Stimulated activated CD8-positive, alpha-beta memory T cell treated with anti-CD3 and anti-CD28 coated beads, Interleukin-12 subunit alpha, Interleukin-12 subunit beta, amount 100 ng/mL, for 4 hours (primary cell): ENCODE results near the gene FANCL.
"Not testable (repeated sequence)": the region's sequence is repeated elsewhere in the genome, so short reads cannot be mapped to it uniquely, and the experiment has no call there.

Source experiments
- DNase-seq: peaks from one replicate; pipeline ENCODE4 v3.0.0-alpha.2; 2020; ENCODE audit warnings: low read depth

FANCL gene

DNA sequence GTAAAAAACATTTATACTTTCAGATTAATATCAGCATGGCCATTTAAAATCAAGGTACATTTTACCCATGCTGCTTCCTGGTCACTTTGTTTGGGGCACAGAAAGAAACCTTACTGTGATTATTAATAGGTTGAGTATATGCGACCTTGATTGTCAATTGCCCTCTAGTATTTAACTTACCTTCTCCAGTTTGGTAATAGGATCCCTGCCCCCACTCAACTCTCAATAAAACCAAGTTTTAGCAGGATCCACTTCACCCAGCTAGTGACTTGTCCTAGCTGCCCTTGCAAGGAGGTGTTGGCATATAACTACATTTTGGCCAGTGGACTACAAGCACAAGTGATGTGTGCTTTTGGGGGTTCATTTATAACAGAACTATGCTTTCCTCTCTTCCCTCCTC, 34.3 kb downstream of the FANCL start:
- no peak for DNase-seq

DNA sequence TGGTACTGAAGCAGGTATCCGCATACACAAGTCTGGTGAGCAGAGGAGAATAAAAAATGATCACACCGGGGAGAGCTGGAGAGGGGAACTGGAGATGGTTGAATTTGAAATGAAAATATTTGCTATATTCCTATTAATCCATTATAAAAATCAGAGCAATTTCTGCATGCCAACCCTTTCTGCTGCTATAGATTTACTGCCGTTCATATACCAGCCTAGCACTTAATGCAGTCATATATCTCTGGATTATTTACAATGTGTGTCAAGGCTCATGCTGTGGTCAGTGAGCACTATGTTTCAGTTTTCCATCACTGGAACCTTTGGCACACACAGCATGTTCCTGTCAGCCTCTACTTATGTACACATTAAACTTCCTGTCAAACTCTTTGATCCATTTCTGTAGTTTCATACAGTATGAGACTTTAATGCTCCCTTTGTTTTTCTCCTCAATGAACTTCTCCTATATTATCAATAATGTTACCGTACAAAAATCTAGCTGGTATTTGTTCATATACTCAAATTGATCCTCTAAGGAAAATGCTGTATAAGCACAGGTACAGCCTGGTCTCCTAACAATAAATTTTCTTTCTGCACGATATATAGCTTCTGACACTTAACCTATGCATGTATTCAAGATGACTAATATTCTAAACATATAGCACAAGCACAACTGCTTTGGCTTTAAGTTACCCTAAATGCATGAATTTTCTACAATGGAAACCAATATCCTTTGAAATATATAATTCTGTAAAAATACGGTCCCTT, 36.7 kb downstream of the FANCL start:
- DNase-seq = no peak

- no peak for DNase-seq
These were observed 38.1 kb downstream of the FANCL start for GRCh38 chr2:58203018-58203417.

- no peak for DNase-seq
These were observed 38.7 kb downstream of the FANCL start for GRCh38 chr2:58202404-58202803.

DNA sequence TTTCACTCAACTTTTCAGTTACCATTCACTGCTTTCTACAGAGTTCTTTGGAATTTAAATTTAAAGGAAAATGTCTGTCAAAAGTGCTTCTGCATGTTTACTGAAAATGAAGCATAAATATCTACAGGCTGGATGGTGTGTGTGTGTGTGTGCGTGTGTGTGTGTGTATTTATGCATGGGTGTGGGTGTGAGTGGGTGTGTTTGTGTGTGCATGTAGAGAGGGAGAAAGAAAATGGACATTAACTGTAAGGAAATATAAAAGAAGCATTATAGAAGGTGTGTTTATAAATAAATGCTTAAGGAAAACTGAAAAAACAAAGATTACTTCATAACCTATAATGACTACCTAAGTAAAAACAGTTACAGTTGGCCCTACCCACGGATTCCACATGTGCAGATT, 43.2 kb downstream of the FANCL start:
- DNase-seq = no peak

DNA sequence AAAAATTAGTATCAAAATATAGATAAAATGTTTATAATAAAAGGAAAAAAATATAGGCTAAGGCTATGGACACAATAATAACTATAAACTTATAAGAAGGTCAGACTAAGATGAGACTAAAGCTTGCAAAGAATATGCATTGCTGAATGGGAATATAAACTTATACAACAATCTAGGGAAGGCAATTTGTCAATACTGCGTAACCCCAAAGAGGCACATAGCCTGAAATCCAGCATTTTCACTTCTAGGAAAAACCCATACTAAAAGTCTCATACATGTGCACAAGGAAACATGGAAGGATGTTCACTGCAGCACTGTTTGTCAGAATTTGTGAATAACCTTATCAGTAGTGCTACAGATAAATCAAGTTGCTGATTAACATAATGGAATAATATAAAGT, 45.5 kb downstream of the FANCL start:
- DNase-seq = no peak

- no peak for DNase-seq
These were observed 46.7 kb downstream of the FANCL start for GRCh38 chr2:58194458-58194857.

GRCh38 chr2:58187022-58187421, 54.1 kb downstream of the FANCL start:
- DNase-seq = not testable (repeated sequence)

DNA sequence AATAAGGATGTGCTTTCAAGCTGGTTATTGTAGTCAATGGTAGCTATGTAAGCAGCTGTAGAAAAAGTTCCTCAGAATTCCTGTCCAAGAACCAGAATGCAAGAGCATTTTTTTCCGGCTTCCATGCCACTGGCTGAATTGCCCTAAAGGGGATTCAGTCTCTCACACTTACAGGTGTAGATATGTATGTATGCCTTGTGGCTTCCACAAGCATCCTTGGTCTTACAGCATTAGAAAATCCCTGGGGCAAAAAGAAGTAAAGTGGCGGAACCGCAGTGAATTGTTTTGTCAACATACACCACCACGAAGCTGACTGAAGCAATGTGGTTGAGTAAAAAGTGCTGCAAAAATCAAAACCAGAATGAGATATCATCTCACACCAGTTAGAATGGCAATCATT, 54.6 kb downstream of the FANCL start:
- DNase-seq = no peak

DNA sequence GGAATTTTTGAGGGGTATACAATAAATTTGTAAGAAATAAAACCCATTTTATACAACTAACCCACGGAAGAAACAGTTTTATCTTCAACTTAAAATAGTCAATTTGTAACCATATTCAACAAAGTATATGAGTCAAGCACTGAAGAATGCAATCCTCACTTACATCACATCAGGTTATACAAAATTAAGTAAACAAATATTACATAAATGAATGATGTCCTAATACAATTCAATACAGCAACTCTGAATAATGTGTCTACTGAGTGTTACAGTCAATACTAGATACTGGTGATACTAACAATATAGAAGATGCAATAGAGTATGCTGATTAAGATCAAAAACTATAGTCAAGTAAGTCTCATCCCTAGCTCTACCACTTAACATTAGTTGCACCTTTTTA, 58.6 kb downstream of the FANCL start:
- DNase-seq = no peak

DNA sequence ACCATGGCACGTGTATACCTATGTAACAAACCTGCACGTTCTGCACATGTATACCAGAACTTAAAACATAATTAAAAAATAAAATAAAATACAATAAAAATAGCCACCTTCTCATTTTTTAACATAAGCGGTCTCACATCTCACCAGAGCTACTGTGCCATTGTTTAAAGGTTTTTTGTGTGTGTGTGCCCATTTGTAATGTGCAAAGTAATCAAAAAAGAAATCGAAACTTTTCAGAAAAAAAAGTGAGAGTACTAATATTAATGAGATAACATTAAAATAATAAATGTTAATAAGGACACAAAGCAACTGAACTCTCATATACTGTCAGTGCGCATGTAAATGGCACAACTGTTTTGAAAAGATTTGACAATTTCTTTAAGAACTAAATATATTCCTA, 60.5 kb downstream of the FANCL start:
- no peak for DNase-seq

- not testable (repeated sequence) for DNase-seq
These were observed 61.0 kb downstream of the FANCL start for GRCh38 chr2:58180175-58180574.

DNA sequence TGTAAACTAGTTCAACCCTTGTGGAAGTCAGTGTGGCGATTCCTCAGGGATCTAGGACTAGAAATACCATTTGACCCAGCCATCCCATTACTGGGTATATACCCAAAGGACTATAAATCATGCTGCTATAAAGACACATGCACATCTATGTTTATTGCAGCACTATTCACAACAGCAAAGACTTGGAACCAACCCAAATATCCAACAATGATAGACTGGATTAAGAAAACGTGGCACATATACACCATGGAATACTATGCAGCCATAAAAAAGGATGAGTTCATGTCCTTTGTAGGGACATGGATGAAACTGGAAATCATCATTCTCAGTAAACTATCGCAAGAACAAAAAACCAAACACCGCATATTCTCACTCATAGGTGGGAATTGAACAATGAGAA, 63.9 kb downstream of the FANCL start:
- not testable (repeated sequence) for DNase-seq

DNA sequence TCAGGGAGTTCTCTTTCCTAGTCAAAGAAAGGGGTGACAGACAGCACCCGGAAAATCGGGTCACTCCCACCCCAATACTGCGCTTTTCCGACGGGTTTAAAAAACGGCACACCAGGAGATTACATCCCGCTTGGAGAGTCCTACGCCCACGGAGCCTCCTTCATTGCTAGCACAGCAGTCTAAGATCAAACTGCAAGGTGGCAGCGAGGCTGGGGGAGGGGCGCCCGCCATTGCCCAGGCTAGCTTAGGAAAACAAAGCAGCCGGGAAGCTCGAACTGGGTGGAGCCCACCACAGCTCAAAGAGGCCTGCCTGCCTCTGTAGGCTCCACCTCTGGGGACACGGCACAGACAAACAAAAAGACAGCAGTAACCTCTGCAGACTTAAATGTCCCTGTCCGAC, 69.3 kb downstream of the FANCL start:
- not testable (repeated sequence) for DNase-seq

GRCh38 chr2:58170334-58170933, 70.7 kb downstream of the FANCL start:
- not testable (repeated sequence) for DNase-seq

GRCh38 chr2:58169845-58170244, 71.3 kb downstream of the FANCL start:
- DNase-seq = not testable (repeated sequence)

DNA sequence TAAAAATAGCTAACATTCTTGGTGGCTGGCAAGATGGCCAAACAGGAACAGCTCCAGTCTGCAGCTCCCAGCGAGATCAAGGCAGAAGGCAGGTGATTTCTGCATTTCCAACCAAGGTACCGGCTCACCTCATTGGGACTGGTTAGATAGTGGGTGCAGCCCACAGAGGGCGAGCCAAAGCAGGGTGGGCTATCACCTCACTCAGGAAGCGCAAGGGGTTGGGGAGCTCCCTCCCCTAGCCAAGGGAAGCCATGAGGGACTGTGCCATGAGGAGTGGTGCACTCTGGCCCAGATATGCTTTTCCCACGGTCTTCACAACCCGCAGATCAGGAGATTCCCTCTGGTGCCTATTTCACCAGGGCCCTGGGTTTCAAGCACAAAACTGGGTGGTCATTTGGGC, 73.0 kb downstream of the FANCL start:
- not testable (repeated sequence) for DNase-seq

DNA sequence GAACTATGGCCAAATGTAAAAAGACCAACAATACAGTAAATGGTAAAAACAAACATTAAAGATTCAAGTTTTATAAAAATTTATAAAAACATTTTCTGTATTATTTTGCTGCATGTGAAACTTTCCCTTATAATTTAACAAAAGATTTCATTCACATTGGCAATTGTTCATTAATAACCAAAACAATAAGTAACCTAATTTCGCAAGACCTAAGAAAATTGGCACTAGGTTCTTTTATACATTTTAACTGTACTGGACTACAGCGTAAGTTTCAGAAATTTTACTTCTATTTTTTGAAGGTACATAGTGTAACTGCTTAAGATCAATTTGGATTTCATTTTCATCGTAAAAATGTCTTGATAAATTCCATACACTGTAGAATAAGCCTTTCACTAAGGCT, 77.2 kb downstream of the FANCL start:
- DNase-seq = no peak

DNA sequence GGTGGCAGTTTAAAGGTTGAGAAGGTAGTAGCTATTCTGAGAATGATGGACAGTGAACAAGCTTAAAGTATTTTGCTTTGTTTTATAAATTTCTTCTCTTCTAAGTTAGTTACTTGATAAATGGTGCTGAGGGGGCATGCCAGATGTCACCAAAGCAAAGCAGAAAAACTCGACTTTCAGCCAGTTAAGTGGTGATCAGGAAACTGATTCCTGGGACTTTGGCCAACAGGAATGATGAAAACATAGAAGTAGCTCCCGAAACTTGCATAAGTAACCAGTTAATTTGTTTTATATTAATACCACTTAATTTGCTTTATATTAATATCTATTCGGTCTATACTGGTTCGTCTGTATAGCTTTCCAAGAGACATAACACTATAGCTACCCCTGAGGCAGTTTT, 82.6 kb downstream of the FANCL start:
- no peak for DNase-seq

- DNase-seq = no peak
These were observed 83.4 kb downstream of the FANCL start for GRCh38 chr2:58157754-58158153.

- no peak for DNase-seq
These were observed 84.3 kb downstream of the FANCL start for GRCh38 chr2:58156780-58157179.

GRCh38 chr2:58155160-58155778, 85.9 kb downstream of the FANCL start:
- DNase-seq = no peak

GRCh38 chr2:58146707-58147106, 94.4 kb downstream of the FANCL start:
- DNase-seq = no peak
